HG03571 (cell line): Measurements from ENCODE around the gene FRAS1.
"Not testable (repeated sequence)": the region's sequence is repeated elsewhere in the genome, so short reads cannot be mapped to it uniquely, and the experiment has no call there.

Experiments
- ATAC-seq: cut with Tn5 transposase; IDR thresholded peaks from one replicate; pipeline ENCODE4 v1.9.1; 2021; ENCODE audit not compliant: unreplicated experiment

FRAS1 gene

GRCh38 chr4:78099058-78099457 is 41.9 kb downstream of the FRAS1 start:
- ATAC-seq = no peak

GRCh38 chr4:78100060-78100459 is 42.9 kb downstream of the FRAS1 start:
- ATAC-seq = no peak

DNA sequence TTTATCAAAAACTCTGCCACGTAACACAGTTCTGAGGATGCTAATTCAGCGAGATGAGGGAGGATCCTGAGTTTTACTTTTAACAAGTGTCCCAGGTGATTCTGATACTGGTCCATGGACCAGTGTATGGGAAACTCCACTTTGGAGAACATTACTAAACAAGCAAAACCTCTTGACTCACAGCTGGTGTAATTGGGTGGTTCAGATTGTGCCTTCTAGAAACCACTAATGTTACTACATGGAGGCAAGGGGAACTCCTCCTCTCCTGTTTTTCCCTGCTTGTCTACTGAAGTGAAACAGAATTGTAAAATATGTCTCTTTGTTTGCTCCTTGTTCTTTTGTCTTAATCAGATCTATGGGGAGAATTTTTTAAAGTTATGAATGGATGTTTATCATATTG is 62.6 kb downstream of the FRAS1 start:
- no peak for ATAC-seq

DNA sequence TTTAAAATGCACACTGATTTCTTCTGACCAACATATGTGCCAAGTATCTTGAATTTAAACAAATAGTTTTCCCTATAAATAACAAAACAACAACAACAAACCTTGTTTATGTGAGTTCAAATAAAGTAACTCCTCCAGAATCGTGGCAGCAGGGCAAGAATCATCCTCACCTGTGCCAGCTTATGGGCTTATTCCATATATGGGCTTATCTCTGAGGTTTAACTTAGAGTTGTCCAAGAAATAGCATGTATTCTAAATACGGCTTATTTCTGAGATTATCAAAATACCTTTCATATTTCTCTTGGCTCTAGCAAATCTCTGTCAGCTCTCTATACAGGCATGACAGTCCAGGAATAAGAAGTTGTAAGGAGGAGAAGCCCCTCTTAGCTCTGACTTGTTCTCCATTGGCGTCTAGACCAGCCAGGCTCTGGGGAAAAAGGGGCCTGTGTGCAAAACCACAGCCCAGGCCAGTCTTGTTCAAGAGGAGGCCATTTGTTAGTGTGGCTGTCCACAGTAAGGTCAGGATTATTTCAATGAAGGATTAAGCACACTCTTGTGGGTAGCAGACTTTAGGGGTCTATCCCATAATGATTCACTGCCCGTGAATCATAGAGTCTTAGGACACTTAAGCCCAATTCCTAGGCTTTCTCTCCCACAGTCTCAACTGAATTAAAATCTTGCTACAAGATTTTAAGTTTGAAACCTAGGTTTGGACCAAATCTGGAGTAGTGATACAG is 63.2 kb downstream of the FRAS1 start:
- ATAC-seq = no peak

GRCh38 chr4:78121338-78121904 is 64.3 kb downstream of the FRAS1 start:
- no peak for ATAC-seq

DNA sequence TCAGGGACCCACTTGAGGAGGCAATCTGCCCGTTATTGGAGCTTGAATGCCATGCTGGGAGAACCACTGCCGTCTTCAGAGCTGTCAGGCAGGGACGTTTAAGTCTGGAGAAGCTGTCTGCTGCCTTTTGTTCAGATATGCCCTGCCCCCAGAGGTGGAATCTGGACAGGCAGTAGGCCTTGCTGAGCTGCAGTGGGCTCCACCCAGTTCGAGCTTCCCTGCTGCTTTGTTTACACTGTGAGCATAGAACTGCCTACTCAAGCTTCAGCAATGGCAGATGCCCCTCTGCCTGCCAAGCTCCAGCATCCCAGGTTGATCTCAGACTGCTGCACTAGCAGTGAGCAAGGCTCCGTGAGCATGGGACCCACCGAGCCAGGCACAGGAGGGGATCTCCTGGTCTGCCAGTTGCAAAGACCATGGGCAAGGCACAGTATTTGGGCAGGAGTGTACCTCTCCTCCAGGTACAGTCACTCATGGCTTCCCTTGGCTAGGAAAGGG is 68.8 kb downstream of the FRAS1 start:
- ATAC-seq = not testable (repeated sequence)

DNA sequence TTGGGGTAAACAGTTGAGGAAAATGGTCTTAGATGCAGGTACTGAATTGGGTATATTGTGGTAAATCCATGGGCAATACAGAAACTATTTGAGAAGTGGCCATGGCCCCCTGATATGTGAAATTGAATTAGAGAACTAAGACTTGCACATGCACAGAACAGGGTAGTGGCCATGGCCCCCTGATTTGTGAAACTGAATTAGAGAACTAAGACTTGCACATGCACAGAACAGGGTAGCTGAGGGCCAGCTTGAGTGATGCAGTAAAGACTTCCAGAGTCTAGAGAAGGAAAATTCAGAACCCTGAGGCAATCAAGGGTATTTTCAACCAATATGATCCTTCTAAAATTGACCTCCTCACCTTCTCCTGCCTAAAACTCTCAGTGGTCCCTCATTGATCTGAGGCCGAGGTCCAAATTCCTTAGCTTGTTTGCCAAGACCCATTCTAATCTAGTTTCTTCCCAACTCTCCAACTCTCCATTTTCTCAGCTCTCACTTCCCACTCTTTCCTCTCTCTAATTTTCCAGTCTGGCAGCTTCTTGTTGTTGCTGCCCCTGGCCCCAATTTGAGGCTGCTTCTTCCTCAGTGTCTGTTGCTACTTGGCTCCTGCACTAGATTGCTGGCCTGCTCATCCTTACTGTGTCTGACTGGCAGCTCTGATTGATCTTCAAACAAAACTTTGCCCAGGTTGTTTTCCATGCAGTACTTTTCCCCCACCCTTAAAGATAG is 72.4 kb downstream of the FRAS1 start:
- ATAC-seq = no peak

DNA sequence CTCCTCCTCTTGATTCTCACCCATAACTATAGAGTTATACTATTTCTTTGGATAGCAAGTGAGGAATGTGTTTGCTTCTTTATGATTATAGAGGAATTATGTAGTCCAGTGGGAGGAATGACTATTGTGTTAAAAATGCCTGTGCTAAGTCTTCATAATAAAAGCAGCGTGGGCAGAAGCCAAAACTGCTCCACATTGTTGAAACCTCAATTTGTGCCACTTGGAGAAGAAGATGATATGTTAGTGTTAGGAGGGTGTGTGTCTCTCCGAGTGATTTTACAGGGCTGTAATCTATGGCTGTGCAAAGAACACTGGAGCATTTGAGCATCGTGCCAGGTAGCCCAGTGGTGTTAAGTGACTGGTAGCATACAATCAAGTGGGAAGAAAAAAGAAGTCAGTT is 74.3 kb downstream of the FRAS1 start:
- ATAC-seq = no peak

DNA sequence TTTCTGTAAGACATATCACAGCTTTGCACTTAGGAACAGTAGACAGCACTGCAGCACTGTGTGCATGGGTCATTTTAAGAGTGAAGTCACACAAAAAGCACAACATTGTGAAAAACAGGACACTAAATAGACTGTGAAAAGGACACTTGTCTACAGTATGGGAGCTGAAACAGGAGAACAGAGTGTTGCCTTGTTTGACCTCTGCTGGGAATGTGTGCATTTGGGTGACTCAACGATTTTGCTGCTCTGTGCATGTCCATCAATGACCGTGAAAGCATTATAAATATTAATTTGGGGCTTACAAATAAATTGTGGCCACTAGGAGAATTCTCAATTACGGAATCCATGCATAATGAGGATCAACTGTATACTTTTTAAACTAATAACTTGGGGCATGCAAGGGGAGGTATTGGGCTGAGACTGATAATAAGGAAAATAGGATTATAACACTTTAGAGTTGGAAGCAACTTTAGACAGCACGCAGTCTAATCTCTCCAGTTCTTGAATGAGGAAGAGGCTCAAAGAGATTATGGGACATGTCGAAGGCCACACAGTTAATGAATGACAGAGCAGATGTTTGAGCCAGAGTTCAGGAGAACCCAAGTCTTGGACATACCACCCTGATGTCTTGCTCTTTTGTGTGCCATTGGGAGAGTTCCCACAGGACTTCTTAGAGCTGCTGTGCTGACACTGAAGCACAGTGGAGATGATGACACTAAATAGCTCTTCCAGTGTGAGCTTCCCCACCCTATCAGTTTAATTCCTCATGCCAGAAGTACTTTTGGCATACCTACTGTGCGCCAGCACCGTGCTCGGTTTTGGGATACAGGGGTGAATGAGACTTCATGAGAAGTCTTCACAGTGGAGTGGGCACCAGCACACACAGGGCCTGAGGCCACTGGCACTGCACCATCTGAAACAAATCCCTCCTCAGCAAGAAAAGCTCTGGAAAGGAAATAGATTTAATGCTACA is 79.3 kb downstream of the FRAS1 start:
- no peak for ATAC-seq

- ATAC-seq = no peak
Measured at GRCh38 chr4:78137532-78137931, 80.4 kb downstream of the FRAS1 start.

GRCh38 chr4:78138252-78138651 is 81.1 kb downstream of the FRAS1 start:
- ATAC-seq = no peak

- ATAC-seq = no peak
Measured at GRCh38 chr4:78143634-78144033, 86.5 kb downstream of the FRAS1 start.

DNA sequence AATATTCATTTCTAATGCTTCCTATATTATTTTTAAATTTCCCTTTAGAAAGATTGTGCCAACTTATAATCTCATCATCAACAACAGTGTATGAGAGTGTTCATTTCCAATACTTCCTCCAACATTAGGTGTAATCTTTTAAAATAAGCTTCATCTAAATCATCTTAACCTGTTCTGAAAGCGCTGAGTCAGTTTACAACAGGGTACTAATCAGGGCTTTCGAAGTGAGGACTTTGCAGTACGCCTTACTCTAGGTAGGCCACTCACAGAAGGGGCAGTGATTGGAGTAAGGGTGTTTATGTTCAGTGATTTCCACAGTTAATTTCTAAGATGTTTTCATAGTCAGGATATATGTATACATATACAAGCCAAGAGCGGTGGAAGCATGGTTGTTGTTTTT is 87.9 kb downstream of the FRAS1 start:
- ATAC-seq = no peak

- ATAC-seq = no peak
Measured at GRCh38 chr4:78145622-78146021, 88.5 kb downstream of the FRAS1 start.

DNA sequence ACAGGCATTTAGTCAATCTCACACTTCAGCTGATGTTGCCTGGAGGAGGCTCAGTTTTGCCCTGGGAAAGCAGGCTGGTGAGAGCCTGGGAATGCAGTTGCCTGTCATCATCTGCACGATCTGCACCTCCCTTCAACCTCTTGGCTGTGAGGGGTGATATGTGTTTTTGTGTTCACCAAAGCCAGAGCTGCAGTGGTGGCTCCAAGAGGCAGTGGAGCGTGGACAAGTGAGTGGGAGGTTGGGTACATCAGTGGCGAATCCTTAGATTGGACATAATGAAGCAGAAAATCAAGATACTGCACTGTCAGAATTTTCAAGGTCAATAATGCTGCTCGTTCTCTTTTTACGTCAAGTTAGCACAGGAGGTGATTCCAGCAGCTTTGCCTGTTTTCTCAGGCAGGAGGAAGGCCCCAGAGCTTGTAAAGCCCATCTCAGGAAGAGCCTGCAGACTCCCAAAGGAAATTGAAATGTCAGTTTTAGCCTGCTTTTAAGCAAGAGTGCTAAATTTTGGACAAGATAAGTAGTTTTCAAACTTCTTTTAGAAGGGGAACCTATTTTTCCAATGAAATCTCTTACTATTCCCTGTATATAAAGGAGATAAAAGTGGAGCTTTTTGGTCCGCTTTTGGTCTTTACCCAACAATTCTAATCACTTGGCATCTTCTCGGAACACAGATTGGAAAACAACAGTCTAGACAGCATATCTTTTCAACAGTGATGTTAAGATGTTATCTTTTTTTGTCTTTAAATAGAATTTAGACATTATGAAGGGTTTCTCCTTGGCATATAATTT is 92.8 kb downstream of the FRAS1 start:
- ATAC-seq = no peak

DNA sequence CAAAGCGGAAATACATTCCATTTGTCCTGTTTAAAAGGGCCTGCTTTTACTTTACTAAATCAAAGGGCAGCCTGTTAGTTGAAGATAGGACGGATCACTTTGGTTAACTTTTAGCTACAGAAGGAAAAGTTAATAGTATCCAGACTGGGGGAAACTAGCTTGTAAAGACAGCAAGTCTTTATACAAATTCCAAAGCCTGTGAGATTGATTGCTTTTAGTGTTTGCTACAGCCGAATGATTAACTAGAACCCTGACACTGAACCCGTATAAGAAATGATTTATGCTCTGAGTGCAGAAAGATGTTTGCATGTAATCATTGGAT is 93.4 kb downstream of the FRAS1 start:
- ATAC-seq = no peak

GRCh38 chr4:78152795-78153194 is 95.7 kb downstream of the FRAS1 start:
- ATAC-seq = no peak

DNA sequence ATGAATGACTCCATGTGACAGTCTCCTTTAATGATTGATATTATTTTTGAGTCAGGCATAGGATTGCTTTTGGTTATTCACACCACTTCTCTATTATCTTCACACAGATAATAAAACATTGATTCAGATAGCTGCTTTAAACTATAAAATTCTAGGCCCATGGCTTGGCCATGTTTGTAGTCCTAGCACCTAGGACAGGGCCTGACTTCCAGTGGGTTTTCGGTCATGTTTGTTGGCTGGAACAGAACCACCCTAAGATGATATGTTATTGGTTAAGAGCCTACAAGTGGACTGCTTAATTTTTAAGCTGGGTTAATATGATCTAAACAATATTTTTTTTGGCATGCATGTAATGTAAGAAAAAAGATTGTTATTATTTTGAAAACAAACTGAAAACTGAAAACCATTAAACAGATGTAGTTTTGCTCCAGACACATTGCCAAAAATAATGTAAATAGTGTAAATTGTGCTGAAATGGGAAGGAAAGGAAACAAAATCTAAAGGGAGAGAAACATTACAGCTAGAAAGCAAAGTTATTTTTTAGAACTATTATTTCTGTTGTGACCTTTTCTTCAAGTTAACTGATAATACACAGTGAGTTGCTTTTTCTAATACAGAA is 98.0 kb downstream of the FRAS1 start:
- ATAC-seq = no peak

DNA sequence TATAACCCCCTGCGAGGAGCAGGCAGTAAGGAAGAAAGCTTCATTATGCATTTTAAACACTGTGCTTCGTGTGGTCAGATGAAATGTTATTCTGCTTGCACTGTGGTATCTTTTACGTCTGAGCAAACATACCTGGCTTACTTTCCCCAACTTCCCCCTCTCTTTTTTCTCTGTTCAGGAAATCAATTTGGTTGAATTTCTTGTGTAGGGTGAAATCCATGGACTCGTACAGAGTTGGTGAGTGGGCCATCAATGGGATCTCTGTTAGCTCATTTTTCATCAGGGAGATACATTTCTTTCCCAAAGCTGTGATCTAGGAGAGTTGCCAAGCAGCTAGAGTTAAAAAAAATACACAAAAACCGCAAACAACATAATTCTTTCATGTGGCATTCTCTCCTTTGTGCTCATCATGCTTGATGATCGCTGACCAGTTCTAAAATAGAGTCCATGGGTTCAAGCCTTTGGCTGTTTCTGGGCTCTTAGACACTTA is 98.5 kb downstream of the FRAS1 start:
- ATAC-seq = no peak

DNA sequence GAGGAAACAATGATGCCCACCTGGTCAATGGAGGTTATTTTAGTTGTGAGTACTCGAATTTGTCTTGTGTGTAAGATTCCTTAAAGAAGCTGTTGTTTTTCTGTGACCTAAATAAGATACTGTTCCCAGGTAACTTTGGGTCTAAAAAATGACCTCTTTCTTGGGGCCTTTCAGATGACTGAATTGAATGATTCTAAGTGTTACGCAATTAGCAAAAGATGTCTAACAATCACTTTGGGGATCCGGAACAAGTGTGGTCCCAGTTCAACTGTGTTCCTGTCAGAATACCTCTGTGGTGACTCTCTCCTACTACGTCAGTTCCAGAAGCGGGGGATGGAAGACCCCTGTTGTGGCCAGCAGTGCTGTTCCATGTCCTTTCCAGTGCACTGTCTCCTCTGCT is 99.4 kb downstream of the FRAS1 start:
- no peak for ATAC-seq
